ENCODE data around the gene CLIP1.

GRCh38 chr12:122411537-122411936 is 10.9 kb downstream of the CLIP1 start:
- TF ChIP-seq, protein P1, sequence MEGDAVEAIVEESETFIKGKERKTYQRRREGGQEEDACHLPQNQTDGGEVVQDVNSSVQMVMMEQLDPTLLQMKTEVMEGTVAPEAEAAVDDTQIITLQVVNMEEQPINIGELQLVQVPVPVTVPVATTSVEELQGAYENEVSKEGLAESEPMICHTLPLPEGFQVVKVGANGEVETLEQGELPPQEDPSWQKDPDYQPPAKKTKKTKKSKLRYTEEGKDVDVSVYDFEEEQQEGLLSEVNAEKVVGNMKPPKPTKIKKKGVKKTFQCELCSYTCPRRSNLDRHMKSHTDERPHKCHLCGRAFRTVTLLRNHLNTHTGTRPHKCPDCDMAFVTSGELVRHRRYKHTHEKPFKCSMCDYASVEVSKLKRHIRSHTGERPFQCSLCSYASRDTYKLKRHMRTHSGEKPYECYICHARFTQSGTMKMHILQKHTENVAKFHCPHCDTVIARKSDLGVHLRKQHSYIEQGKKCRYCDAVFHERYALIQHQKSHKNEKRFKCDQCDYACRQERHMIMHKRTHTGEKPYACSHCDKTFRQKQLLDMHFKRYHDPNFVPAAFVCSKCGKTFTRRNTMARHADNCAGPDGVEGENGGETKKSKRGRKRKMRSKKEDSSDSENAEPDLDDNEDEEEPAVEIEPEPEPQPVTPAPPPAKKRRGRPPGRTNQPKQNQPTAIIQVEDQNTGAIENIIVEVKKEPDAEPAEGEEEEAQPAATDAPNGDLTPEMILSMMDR (conservative IDR thresholded peaks at IDR 0.05; ENCODE audit: low read depth, low read length): no peak
- no peak for TF ChIP-seq EZH2 (IDR thresholded peaks at IDR 0.05; ENCODE audit: borderline replicate concordance, low read depth, low read length, poor library complexity, severe bottlenecking)

All from A673 (cell line).